Upper lobe of left lung (tissue), 6 donors: ENCODE results near the gene BRAF. TPM values are rescaled to one million over a fixed set of nuclear protein-coding genes. Genes with fewer than 3 reads are reported as not detected.
"Not testable (repeated sequence)": the region's sequence is repeated elsewhere in the genome, so short reads cannot be mapped to it uniquely, and the experiment has no call there.

Experiments used
- ATAC-seq, 2 donors: fragments of 200-7000 bp; cut with Tn5 transposase; one replicate each; pipeline ENCODE4 v1.9.1; 2022; ENCODE audit warnings: mild to moderate bottlenecking in 2 of 2, moderate library complexity in 2 of 2; ENCODE audit not compliant: low FRiP score in 2 of 2
- DNase-seq, 2 donors: peaks; one replicate each; pipeline ENCODE4 v3.0.0-alpha.2; 2019 to 2020
- H3K27ac ChIP-seq, 4 donors: fragments of 200-600 bp; sonication (generic); one replicate each; pipeline ENCODE4 v1.5.1; 2016 to 2019
- H3K27me3 ChIP-seq, 4 donors: fragments of 200-600 bp; sonication (generic); one replicate each; pipeline ENCODE4 v1.5.1; 2017 to 2019
- H3K36me3 ChIP-seq, 4 donors: fragments of 200-600 bp; sonication (generic); one replicate each; pipeline ENCODE4 v1.5.1; 2016 to 2019
- H3K4me1 ChIP-seq, 4 donors: fragments of 200-600 bp; sonication (generic); one replicate each; pipeline ENCODE4 v1.5.1; 2018 to 2019
- H3K4me3 ChIP-seq, 4 donors: fragments of 200-600 bp; sonication (generic); one replicate each; pipeline ENCODE4 v1.5.1; 2017 to 2019; ENCODE audit warnings: mild to moderate bottlenecking in 2 of 4, moderate library complexity in 1 of 4
- H3K9me3 ChIP-seq, 4 donors: fragments of 200-600 bp; sonication (generic); one replicate each; pipeline ENCODE4 v1.5.1; 2018 to 2019
- CTCF ChIP-seq, 6 experiments: fragments of 450-650 bp in 4 of 6; fragments of 200-600 bp in 2 of 6; sonication (generic) in 2 of 6; IDR thresholded peaks; one replicate each; pipeline ENCODE4 v1.5.1; 2016 to 2019; ENCODE audit warnings: antibody characterized with exemption in 6 of 6
- EP300 ChIP-seq, 4 donors: sonication (generic); formaldehyde crosslinking; IDR thresholded peaks; one replicate each; pipeline ENCODE4 v1.5.1; 2017; ENCODE audit warnings: antibody characterized with exemption in 4 of 4, control low read depth in 2 of 4
- POLR2A ChIP-seq, 4 donors: fragments of 450-650 bp; IDR thresholded peaks; one replicate each; pipeline ENCODE4 v1.5.1; 2016 to 2017; ENCODE audit warnings: antibody characterized with exemption in 4 of 4, mild to moderate bottlenecking in 2 of 4
- POLR2AphosphoS5 ChIP-seq, 2 donors: sonication (generic); formaldehyde crosslinking; IDR thresholded peaks; one replicate each; pipeline ENCODE4 v1.5.1; 2017; ENCODE audit warnings: antibody characterized with exemption in 2 of 2
- WGBS, 2 donors: methylation state at CpG; one replicate each; pipeline ENCODE4 v1.1.5; 2017 to 2018; 5-methylcytosine and 5-hydroxymethylcytosine counted together
- total RNA-seq, 6 donors: library from RNA; depleted of rRNA in 4 of 6; stranded (reverse); fragments of >200 nt in 4 of 6; gene quantifications; one replicate each; pipeline versions ENCODE4 v1.1.0 to v1.2.1, GENCODE V29; 2016 to 2021
- donor health status: DM: no; HTN: no; CAD: no; lungs with moderate emphysema.
- donor health status: DM: no; HTN: yes; CAD: no; lungs with severe emphysema.

The BRAF gene
- total RNA-seq, 6 donors from 2014 or later, result 31.1 to 106 (median 46.0) TPM

DNA sequence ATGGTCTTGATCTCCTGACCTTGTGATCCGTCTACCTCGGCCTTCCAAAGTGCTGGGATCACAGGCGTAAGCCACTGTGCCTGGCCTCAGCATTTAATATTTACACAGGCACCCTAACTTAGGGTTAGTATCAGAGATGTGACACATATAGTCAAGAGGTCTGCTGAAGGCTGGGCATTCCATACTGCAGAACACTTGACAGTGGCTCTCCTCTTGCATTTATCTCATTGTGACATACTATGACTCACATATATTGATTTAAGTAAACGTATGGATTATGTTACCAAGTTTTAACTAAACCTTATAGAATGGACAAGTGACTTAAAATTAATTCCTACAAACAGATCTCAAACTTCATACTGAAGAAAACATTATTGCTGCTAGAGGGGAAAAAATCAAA lies 36.6 kb downstream of the BRAF start:
- 92 to 95% methylated on average over 4 of the region's 4 CpGs for WGBS, 2 donors
- TF ChIP-seq POLR2AphosphoS5 (IDR thresholded peaks at IDR 0.05) (no peak), POLR2A (IDR thresholded peaks at IDR 0.05) (no peak), CTCF (IDR thresholded peaks at IDR 0.05) (no peak), EP300 (IDR thresholded peaks at IDR 0.05) (no peak)
- no peaks in the 10 kb centered on the region for H3K9me3 ChIP-seq
- H3K36me3 ChIP-seq, result no peaks in the 10 kb centered on the region
- H3K4me3 ChIP-seq, result no peak overlapping the region
- no peaks in the 10 kb centered on the region for H3K27me3 ChIP-seq
- no peak overlapping the region for H3K27ac ChIP-seq
- DNase-seq, result no peak
- peaks cover 3 to 31% (median 23%) of the 10 kb centered on the region in 4 donors for H3K4me1 ChIP-seq
- no peak for ATAC-seq

DNA sequence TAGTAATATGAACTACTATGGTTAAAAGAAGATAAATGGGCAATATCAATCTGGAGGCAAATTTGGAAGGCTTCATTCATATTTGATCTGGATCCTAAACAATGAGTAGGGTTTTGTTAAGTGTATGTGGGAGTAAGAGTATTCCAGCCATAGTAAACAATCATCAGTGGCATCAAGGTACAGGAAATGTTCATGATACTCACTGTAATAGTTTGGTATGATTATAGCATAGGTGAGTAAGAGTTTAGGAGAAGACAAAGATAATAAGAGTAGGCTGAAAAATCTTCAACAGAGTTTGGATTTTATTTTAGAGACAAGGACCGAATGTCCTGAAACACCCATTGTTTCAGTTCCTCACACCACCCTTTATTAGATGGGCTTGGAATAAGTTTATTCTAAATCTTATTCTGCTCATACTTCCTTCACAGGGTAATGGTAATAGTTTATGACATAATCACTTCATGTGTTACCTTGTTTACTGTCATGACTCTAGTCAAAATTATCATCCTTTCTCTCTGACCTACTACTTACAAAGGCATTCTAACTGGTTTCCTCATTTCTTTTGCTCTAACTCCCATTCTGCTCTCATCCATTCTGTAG lies 38.9 kb downstream of the BRAF start:
- ATAC-seq, result no peak
- no peak for TF ChIP-seq POLR2A (IDR thresholded peaks at IDR 0.05)
- no peak for TF ChIP-seq EP300 (IDR thresholded peaks at IDR 0.05)
- TF ChIP-seq CTCF (IDR thresholded peaks at IDR 0.05), result no peak
- no peak for TF ChIP-seq POLR2AphosphoS5 (IDR thresholded peaks at IDR 0.05)
- 58 to 69% methylated on average over 1 of the region's 1 CpG for WGBS, 2 donors

GRCh38 chr7:140883378-140883777 lies 41.4 kb downstream of the BRAF start:
- 78 to 95% methylated on average over 1 of the region's 1 CpG for WGBS, 2 donors

More for the DNA sequence above, 38.9 kb downstream of the BRAF start:
- no peaks in the 10 kb centered on the region for H3K27me3 ChIP-seq
- H3K9me3 ChIP-seq, result no peaks in the 10 kb centered on the region
- H3K36me3 ChIP-seq, result no peaks in the 10 kb centered on the region
- no peak overlapping the region for H3K4me3 ChIP-seq
- peaks cover 0 to 26% (median 23%) of the 10 kb centered on the region in 4 donors for H3K4me1 ChIP-seq
- H3K27ac ChIP-seq, result no peak overlapping the region
- no peak for DNase-seq

DNA sequence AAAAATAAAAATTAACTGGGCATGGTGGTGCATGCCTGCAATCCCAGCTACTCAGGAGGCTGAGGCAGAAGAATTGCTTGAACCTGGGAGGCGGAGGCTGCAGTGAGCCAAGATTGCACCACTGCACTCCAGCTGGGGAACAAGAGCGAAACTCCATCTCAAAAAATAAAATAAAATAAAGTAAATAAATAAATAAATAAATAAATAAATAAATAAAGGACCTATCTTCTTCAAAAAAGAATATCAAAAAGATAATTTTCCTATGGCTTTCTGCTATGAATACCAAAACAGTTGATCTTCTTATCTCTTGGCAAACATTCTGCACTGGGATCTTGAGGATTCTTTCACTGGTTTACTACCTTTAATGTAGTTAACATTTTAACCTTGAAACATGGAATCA lies 41.9 kb downstream of the BRAF start:
- not testable (repeated sequence) for ATAC-seq, H3K4me3 ChIP-seq
- 97 to 100% methylated on average over 2 of the region's 2 CpGs for WGBS, 2 donors

More at GRCh38 chr7:140883378-140883777, 41.4 kb downstream of the BRAF start:
- Histone ChIP-seq H3K27me3 (no peaks in the 10 kb centered on the region), H3K4me1 (peaks cover 0 to 24% (median 19%) of the 10 kb centered on the region in 4 donors), H3K4me3 (no peak overlapping the region), H3K27ac (no peak overlapping the region), H3K36me3 (no peaks in the 10 kb centered on the region), H3K9me3 (no peaks in the 10 kb centered on the region)
- ATAC-seq (no peak), DNase-seq (no peak)
- TF ChIP-seq POLR2A (IDR thresholded peaks at IDR 0.05) (no peak), POLR2AphosphoS5 (IDR thresholded peaks at IDR 0.05) (no peak), CTCF (IDR thresholded peaks at IDR 0.05) (no peak), EP300 (IDR thresholded peaks at IDR 0.05) (no peak)

DNA sequence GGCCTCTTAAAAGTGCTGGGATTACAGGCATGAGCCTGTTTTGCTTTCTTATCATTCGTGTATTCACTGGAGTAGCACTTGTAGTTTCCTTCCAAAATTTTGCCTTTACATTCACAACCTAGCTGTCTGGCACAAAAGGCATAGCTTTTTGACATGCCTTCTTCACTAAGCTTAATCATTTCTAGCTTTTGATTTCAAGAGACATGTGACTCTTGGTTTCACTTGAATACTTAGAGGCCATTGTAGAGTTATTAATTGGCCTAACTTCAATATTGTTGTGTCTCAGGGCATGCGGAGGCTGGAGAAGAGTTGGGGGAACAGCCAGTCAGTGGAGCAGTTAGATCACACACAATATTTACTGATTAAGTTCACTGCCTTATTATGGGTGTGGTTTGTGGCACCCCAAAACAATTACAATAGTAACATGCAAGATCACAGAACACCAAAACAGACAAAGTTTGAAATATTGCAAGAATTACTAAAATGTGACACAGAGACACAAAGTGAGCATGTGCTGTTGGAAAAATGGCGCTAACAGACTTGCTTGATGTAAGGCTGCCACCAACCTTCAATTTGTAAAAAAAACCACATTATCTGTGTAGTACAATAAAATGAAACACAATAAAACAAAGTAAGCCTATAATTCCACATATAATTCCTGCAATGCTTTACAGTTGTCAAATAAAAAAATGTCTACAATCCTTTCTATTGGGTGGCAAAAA lies 43.1 kb downstream of the BRAF start:
- Histone ChIP-seq H3K27ac (no peak overlapping the region), H3K4me3 (no peak overlapping the region), H3K4me1 (peaks cover 0 to 24% (median 12%) of the 10 kb centered on the region in 4 donors), H3K27me3 (no peaks in the 10 kb centered on the region), H3K36me3 (no peaks in the 10 kb centered on the region), H3K9me3 (no peaks in the 10 kb centered on the region)
- no peak for TF ChIP-seq CTCF (IDR thresholded peaks at IDR 0.05)
- TF ChIP-seq POLR2AphosphoS5 (IDR thresholded peaks at IDR 0.05), result no peak
- TF ChIP-seq POLR2A (IDR thresholded peaks at IDR 0.05), result no peak
- no peak for TF ChIP-seq EP300 (IDR thresholded peaks at IDR 0.05)
- 72 to 75% methylated on average over 3 of the region's 3 CpGs for WGBS, 2 donors
- DNase-seq (no peak), ATAC-seq (no peak)

More for the DNA sequence above, 41.9 kb downstream of the BRAF start:
- H3K27ac ChIP-seq, H3K27me3 ChIP-seq, DNase-seq, H3K36me3 ChIP-seq, H3K9me3 ChIP-seq: not testable (repeated sequence)
- H3K4me1 ChIP-seq, result peaks cover 0 to 24% (median 18%) of the 10 kb centered on the region in 4 donors
